Iris pigment epithelial cell (primary cell): ENCODE results near the gene ARHGDIA.
"Not testable (repeated sequence)": the region's sequence is repeated elsewhere in the genome, so short reads cannot be mapped to it uniquely, and the experiment has no call there.

Experiments used
- DNase-seq: peaks from one replicate; pipeline ENCODE4 v3.0.0-alpha.2; 2011; ENCODE audit warnings: low read depth

ARHGDIA gene

GRCh38 chr17:81842725-81843504, 28.2 kb downstream of the ARHGDIA start:
- DNase-seq: peak; percentile 68

- no peak for DNase-seq
These were observed 28.8 kb downstream of the ARHGDIA start for GRCh38 chr17:81842378-81842724.

- no peak for DNase-seq
These were observed 29.3 kb downstream of the ARHGDIA start for GRCh38 chr17:81841866-81842265.

GRCh38 chr17:81840826-81841778, 30.0 kb downstream of the ARHGDIA start:
- DNase-seq: no peak

- not testable (repeated sequence) for DNase-seq
These were observed 31.1 kb downstream of the ARHGDIA start for GRCh38 chr17:81840059-81840458.

GRCh38 chr17:81839301-81839700, 31.8 kb downstream of the ARHGDIA start:
- DNase-seq: no peak

- DNase-seq: no peak
These were observed 32.3 kb downstream of the ARHGDIA start for GRCh38 chr17:81838753-81839255.

- DNase-seq: no peak
These were observed 33.5 kb downstream of the ARHGDIA start for GRCh38 chr17:81837641-81838040.

GRCh38 chr17:81834831-81835267, 36.3 kb downstream of the ARHGDIA start, which contains the start of gene PPP1R27:
TSS of gene PPP1R27 (minus strand) at chr17:81835050. CDS start at chr17:81834953, 97 bp downstream.
- no peak for DNase-seq

GRCh38 chr17:81833921-81834830, 37.0 kb downstream of the ARHGDIA start:
- no peak for DNase-seq

- peak; percentile 93 for DNase-seq
These were observed 37.8 kb downstream of the ARHGDIA start, which contains the start of gene MCRIP1 for GRCh38 chr17:81833160-81833920. TSS of gene MCRIP1 (minus strand) at chr17:81833291. CDS start at chr17:81824506, 8,785 bp downstream.

- DNase-seq: no peak
These were observed 38.5 kb downstream of the ARHGDIA start for GRCh38 chr17:81832608-81833159.

GRCh38 chr17:81831957-81832607, 39.1 kb downstream of the ARHGDIA start:
- DNase-seq: no peak

GRCh38 chr17:81831563-81831956, 39.6 kb downstream of the ARHGDIA start:
- DNase-seq: no peak

- no peak for DNase-seq
These were observed 41.3 kb downstream of the ARHGDIA start for GRCh38 chr17:81829858-81830257.

GRCh38 chr17:81828656-81829055, 42.5 kb downstream of the ARHGDIA start:
- DNase-seq: no peak

- no peak for DNase-seq
These were observed 45.2 kb downstream of the ARHGDIA start for GRCh38 chr17:81825841-81826466.

- DNase-seq: no peak
These were observed 46.5 kb downstream of the ARHGDIA start for GRCh38 chr17:81824595-81824994.

GRCh38 chr17:81823820-81824550, 47.2 kb downstream of the ARHGDIA start:
- no peak for DNase-seq
